CD4-positive, alpha-beta T cell (primary cell): ENCODE results near the gene MEGF8. TPM values are rescaled to one million over a fixed set of nuclear protein-coding genes. Genes with fewer than 3 reads are reported as not detected.
A peak's percentile ranks its signal among the peaks of the same experiment; 100 is the strongest.

Experiments used
- ATAC-seq: fragments of 200-7000 bp; cut with Tn5 transposase; one replicate; pipeline ENCODE4 v1.10.0; 2022; ENCODE audit warnings: mild to moderate bottlenecking; ENCODE audit not compliant: poor library complexity
- CTCF ChIA-PET: fragments of 350-600 bp; sonication (Branson Sonifier 250); formaldehyde crosslinking; loops from one replicate; lab custom pipeline; 2021; ENCODE audit warnings: antibody characterized with exemption, inconsistent platforms; lab: Charles Lee
- POLR2A ChIA-PET: fragments of 350-600 bp; sonication (Branson Sonifier 250); formaldehyde crosslinking; loops from one replicate; lab custom pipeline; 2021; ENCODE audit warnings: antibody characterized with exemption, inconsistent platforms; lab: Charles Lee
- DNase-seq, 14 experiments: peaks; one replicate each; pipeline ENCODE4 v3.0.0-alpha.2; 2013 to 2020; ENCODE audit warnings: mixed read lengths in 2 of 14
- H3K27ac ChIP-seq, 2 donors: one replicate each; pipeline versions ENCODE4 v1.5.1 to v1.7.0; 2013; ENCODE audit warnings: low read length in 2 of 2, low read depth in 1 of 2, mild to moderate bottlenecking in 1 of 2
- H3K27me3 ChIP-seq, 2 experiments: 1 replicate in 1 of 2; 2 replicates in 1 of 2; pipeline versions ENCODE4 v1.6.1 to v1.7.0; 2013; ENCODE audit warnings: low read length in 2 of 2, control low read depth in 1 of 2, mild to moderate bottlenecking in 1 of 2, moderate library complexity in 1 of 2; ENCODE audit not compliant: insufficient read depth in 2 of 2, control insufficient read depth in 1 of 2
- H3K36me3 ChIP-seq: one replicate; pipeline ENCODE4 v1.6.1; 2013; ENCODE audit warnings: low read length, control low read depth; ENCODE audit not compliant: insufficient read depth
- H3K4me1 ChIP-seq: one replicate; pipeline ENCODE4 v1.6.1; 2013; ENCODE audit warnings: low read length, control low read depth; ENCODE audit not compliant: insufficient read depth
- H3K4me3 ChIP-seq: one replicate; pipeline ENCODE4 v1.5.1; 2013; ENCODE audit warnings: mild to moderate bottlenecking, low read length, moderate library complexity
- H3K9me3 ChIP-seq, 2 experiments: 1 replicate in 1 of 2; 2 replicates in 1 of 2; pipeline versions ENCODE4 v1.6.1 to v1.7.0; 2013; ENCODE audit warnings: low read length in 2 of 2, mild to moderate bottlenecking in 2 of 2, control low read depth in 1 of 2, moderate library complexity in 1 of 2; ENCODE audit not compliant: control insufficient read depth in 1 of 2, insufficient read depth in 1 of 2
- H3K27ac Mint-ChIP-seq: one replicate; pipeline ENCODE4 v1.8.0; 2020; ENCODE audit warnings: mixed read lengths
- H3K27me3 Mint-ChIP-seq: one replicate; pipeline ENCODE4 v1.8.0; 2021; ENCODE audit warnings: mixed read lengths
- H3K36me3 Mint-ChIP-seq: one replicate; pipeline ENCODE4 v1.8.0; 2021; ENCODE audit warnings: low read depth, mixed read lengths
- H3K4me1 Mint-ChIP-seq: one replicate; pipeline ENCODE4 v1.8.0; 2021; ENCODE audit warnings: low read depth, mixed read lengths
- H3K4me3 Mint-ChIP-seq: one replicate; pipeline ENCODE4 v1.8.0; 2020; ENCODE audit warnings: mild to moderate bottlenecking, mixed read lengths
- H3K9me3 Mint-ChIP-seq: one replicate; pipeline ENCODE4 v1.8.0; 2020; ENCODE audit warnings: mixed read lengths
- CTCF ChIP-seq: fragments of 200-600 bp; IDR thresholded peaks from one replicate; pipeline ENCODE4 v1.8.0; 2022; ENCODE audit warnings: antibody characterized with exemption, mild to moderate bottlenecking
- intact Hi-C, 2 experiments: fragments of 100-400 bp; cut with DNase I in 1 of 2; cut with micrococcal nuclease in 1 of 2; formaldehyde crosslinking; loops; one replicate each; pipeline versions ENCODE4 v1.15.1 to v1.9.0; 2023 to 2025; cut with DNase I, micrococcal nuclease
- microRNA-seq: library from miRNA; unstranded; fragments of <30 nt; microRNA quantifications from one replicate; pipeline ENCODE4 v1.2.0, GENCODE V29; 2021; ENCODE audit warnings: borderline microRNAs expressed, borderline replicate concordance
- total RNA-seq, 174 experiments: library from RNA in 2 of 174; stranded (reverse) in 2 of 174; gene quantifications; one replicate each; pipeline ENCODE4 v1.2.3 and lab custom pipeline; 2021 to 2026

Gene MEGF8
- total RNA-seq, 2 experiments from 2014 or later, result 4.1 to 4.2 TPM

- intact Hi-C loops, result loop anchor here in 1 of 2 experiments (10.0 kb wide), 1 partner anchor 142 kb away; no protein-coding TSS in a partner anchor
- H3K4me1 ChIP-seq, result peaks cover 26% of the 10 kb centered on the region
- no peaks in the 10 kb centered on the region for H3K9me3 ChIP-seq
- no peak for ATAC-seq
- Mint-ChIP-seq H3K4me3 (peak overlapping the region; percentile 34), H3K4me1 (peaks cover 30% of the 10 kb centered on the region), H3K27ac (no peak overlapping the region), H3K27me3 (no peaks in the 10 kb centered on the region), H3K36me3 (peaks cover 10% of the 10 kb centered on the region), H3K9me3 (no peaks in the 10 kb centered on the region)
- ChIA-PET CTCF (interaction anchor here (1.1 kb wide), 1 partner anchor 14 kb away, joined by 3 read pairs; no protein-coding TSS in a partner anchor), POLR2A (interaction anchor here (0.6 kb wide), 1 partner anchor 9 kb away, joined by 3 read pairs; no protein-coding TSS in a partner anchor)
- no peak for TF ChIP-seq CTCF
- H3K27ac ChIP-seq, result no peak overlapping the region
- H3K4me3 ChIP-seq, result no peak overlapping the region
- no peaks in the 10 kb centered on the region for H3K27me3 ChIP-seq
- H3K36me3 ChIP-seq, result no peaks in the 10 kb centered on the region
- DNase-seq, result no peak
These were observed 101.2 kb downstream of the MEGF8 start for GRCh38 chr19:42426643-42427042.

GRCh38 chr19:42427313-42427712, 101.9 kb downstream of the MEGF8 start, which contains the start of gene LIPE:
Gene LIPE (minus strand): TSS chr19:42427388. CDS start chr19:42427149, 239 bp downstream.
- CTCF ChIA-PET, result interaction anchor here (1.1 to 1.7 kb wide), 2 partner anchors 7 to 13 kb away, joined by 3 to 7 read pairs; no protein-coding TSS in a partner anchor
- peak within 1 kb of the TSS; percentile 34 for H3K4me3 Mint-ChIP-seq
- H3K9me3 ChIP-seq, result no peaks in the 10 kb centered on the region
- intact Hi-C loops, result loop anchor here in 1 of 2 experiments (10.0 kb wide), 1 partner anchor 143 kb away; no protein-coding TSS in a partner anchor
- no peak within 1 kb of the TSS for H3K27ac ChIP-seq
- ATAC-seq (no peak), DNase-seq (no peak)
- no peaks in the 10 kb centered on the region for H3K36me3 ChIP-seq
- H3K4me1 Mint-ChIP-seq, result peaks cover 23% of the 10 kb centered on the region
- TF ChIP-seq CTCF, result no peak
- no peak within 1 kb of the TSS for H3K4me3 ChIP-seq
- H3K36me3 Mint-ChIP-seq, result peaks cover 10% of the 10 kb centered on the region
- POLR2A ChIA-PET, result no interaction called here
- no peak within 1 kb of the TSS for H3K27ac Mint-ChIP-seq
- no peaks in the 10 kb centered on the region for H3K27me3 ChIP-seq
- peaks cover 19% of the 10 kb centered on the region for H3K4me1 ChIP-seq
- H3K9me3 Mint-ChIP-seq, result no peaks in the 10 kb centered on the region
- H3K27me3 Mint-ChIP-seq, result no peaks in the 10 kb centered on the region

Small RNA genes within 50 kb of the gene (microRNA-seq; reads per million reads assigned to microRNA genes)
- gene MIR8077, result not detected

Other genes with a start within 250 kb of the MEGF8 start
- gene ZNF574, start 249.5 kb upstream of the MEGF8 start, total RNA-seq, result 10 to 100 TPM; 21.5 to 24.0 TPM
- 10 to 100 TPM; 18.6 to 19.9 TPM for gene POU2F2, start 193.2 kb upstream of the MEGF8 start, total RNA-seq
- gene DEDD2, start 108.0 kb upstream of the MEGF8 start, total RNA-seq, result 100 to 1,000 TPM in 1 of 2 experiments, 10 to 100 TPM in 1; 96.5 to 103 TPM
- gene ZNF526, start 105.3 kb upstream of the MEGF8 start, total RNA-seq, result 1 to 10 TPM; 5.0 to 6.2 TPM
- 10 to 100 TPM; 13.6 to 13.9 TPM for gene GSK3A, start 83.0 kb upstream of the MEGF8 start, total RNA-seq
- 100 to 1,000 TPM; 105 to 113 TPM for gene ERF, start 70.5 kb upstream of the MEGF8 start, total RNA-seq
- 100 to 1,000 TPM; 114 to 119 TPM for gene CIC, start 56.4 kb upstream of the MEGF8 start, total RNA-seq
- under 1 TPM in 1 of 2 experiments, not detected in 1; 0.16 TPM for gene PRR19, start 23.5 kb upstream of the MEGF8 start, total RNA-seq
- gene PAFAH1B3, start 23.0 kb upstream of the MEGF8 start, total RNA-seq, result 10 to 100 TPM; 10.6 to 11.8 TPM
- gene TMEM145, start 12.3 kb upstream of the MEGF8 start, total RNA-seq, result not detected
- not detected for gene CNFN, start 64.7 kb downstream of the MEGF8 start, total RNA-seq
- gene LIPE, start 101.8 kb downstream of the MEGF8 start, total RNA-seq, result 1 to 10 TPM; 7.6 to 8.2 TPM
- gene CXCL17, start 117.3 kb downstream of the MEGF8 start, total RNA-seq, result not detected
- gene CEACAM1, start 202.8 kb downstream of the MEGF8 start, total RNA-seq, result 1 to 10 TPM; 1.2 to 2.0 TPM